ENCODE results near the gene PFN1.

GRCh38 chr17:4994081-4994595 is 45.8 kb upstream of the PFN1 start:
- TF ChIP-seq, protein P1, sequence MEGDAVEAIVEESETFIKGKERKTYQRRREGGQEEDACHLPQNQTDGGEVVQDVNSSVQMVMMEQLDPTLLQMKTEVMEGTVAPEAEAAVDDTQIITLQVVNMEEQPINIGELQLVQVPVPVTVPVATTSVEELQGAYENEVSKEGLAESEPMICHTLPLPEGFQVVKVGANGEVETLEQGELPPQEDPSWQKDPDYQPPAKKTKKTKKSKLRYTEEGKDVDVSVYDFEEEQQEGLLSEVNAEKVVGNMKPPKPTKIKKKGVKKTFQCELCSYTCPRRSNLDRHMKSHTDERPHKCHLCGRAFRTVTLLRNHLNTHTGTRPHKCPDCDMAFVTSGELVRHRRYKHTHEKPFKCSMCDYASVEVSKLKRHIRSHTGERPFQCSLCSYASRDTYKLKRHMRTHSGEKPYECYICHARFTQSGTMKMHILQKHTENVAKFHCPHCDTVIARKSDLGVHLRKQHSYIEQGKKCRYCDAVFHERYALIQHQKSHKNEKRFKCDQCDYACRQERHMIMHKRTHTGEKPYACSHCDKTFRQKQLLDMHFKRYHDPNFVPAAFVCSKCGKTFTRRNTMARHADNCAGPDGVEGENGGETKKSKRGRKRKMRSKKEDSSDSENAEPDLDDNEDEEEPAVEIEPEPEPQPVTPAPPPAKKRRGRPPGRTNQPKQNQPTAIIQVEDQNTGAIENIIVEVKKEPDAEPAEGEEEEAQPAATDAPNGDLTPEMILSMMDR (IDR thresholded peaks at IDR 0.05 in 2 of 3, conservative IDR thresholded peaks at IDR 0.05 in 1 of 3; ENCODE audit: control insufficient read depth in 2 of 3, extremely low read depth in 1 of 3, insufficient read depth in 1 of 3, low read depth in 3 of 3, low read length in 3 of 3): no peak
- no peak for TF ChIP-seq SPI1 (IDR thresholded peaks at IDR 0.05; ENCODE audit: borderline replicate concordance, insufficient read depth, low read depth, low read length)
- no peak for TF ChIP-seq NBN (IDR thresholded peaks at IDR 0.05)
- TF ChIP-seq, protein P2, sequence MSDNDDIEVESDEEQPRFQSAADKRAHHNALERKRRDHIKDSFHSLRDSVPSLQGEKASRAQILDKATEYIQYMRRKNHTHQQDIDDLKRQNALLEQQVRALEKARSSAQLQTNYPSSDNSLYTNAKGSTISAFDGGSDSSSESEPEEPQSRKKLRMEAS (IDR thresholded peaks at IDR 0.05; ENCODE audit: low read depth, low read length): no peak
- TF ChIP-seq POLR2A (IDR thresholded peaks at IDR 0.05; ENCODE audit: low read depth, low read length): no peak

Measured in GM12878 (cell line).